Activated T-cell treated with anti-CD3 and anti-CD28 coated beads, Interleukin-2, amount 50 U/mL, for 72 hours (primary cell): ENCODE data around the gene ATPAF1. TPM values are rescaled to one million over a fixed set of nuclear protein-coding genes. Genes with fewer than 3 reads are reported as not detected.
"Not testable (repeated sequence)": the region's sequence is repeated elsewhere in the genome, so short reads cannot be mapped to it uniquely, and the experiment has no call there.

Experiments
- ATAC-seq, 2 donors: fragments of 150-1000 bp; cut with Tn5 transposase; replicated peaks in 1 of 2; 2 replicates each; pipeline ENCODE4 v1.10.0; 2021; ENCODE audit warnings: moderate library complexity in 2 of 2, mild to moderate bottlenecking in 1 of 2
- DNase-seq, 2 donors: peaks; one replicate each; pipeline ENCODE4 v3.0.0; 2021 to 2022; ENCODE audit warnings: mixed read lengths in 1 of 2
- H3K27ac Mint-ChIP-seq: one replicate; pipeline ENCODE4 v1.8.0; 2022; ENCODE audit warnings: mild to moderate bottlenecking, moderate library complexity, mixed read lengths
- H3K27me3 Mint-ChIP-seq: one replicate; pipeline ENCODE4 v1.8.0; 2022; ENCODE audit warnings: low read depth, mixed read lengths
- H3K36me3 Mint-ChIP-seq, 2 donors: one replicate each; pipeline ENCODE4 v1.8.0; 2022; ENCODE audit warnings: mixed read lengths in 2 of 2, mild to moderate bottlenecking in 1 of 2; ENCODE audit not compliant: insufficient read depth in 2 of 2
- H3K4me1 Mint-ChIP-seq: one replicate; pipeline ENCODE4 v1.8.0; 2022; ENCODE audit warnings: low read depth, mixed read lengths
- H3K4me3 Mint-ChIP-seq, 2 donors: one replicate each; pipeline ENCODE4 v1.8.0; 2022; ENCODE audit warnings: mild to moderate bottlenecking in 2 of 2, mixed read lengths in 2 of 2, moderate library complexity in 2 of 2
- H3K9me3 Mint-ChIP-seq, 2 donors: one replicate each; pipeline ENCODE4 v1.8.0; 2022; ENCODE audit warnings: mixed read lengths in 2 of 2
- total RNA-seq, 2 donors: library from RNA; stranded (reverse); gene quantifications; one replicate each; pipeline ENCODE4 v1.2.3, GENCODE V29; 2022

ATPAF1 gene
- total RNA-seq, 2 donors from 2014 or later: 45.7 to 47.5 TPM

- no peaks in the 10 kb centered on the region for H3K9me3 Mint-ChIP-seq
- H3K4me1 Mint-ChIP-seq: peaks cover 32% of the 10 kb centered on the region
- DNase-seq (peak in 1 of 2 donors; percentile 18), ATAC-seq (peak; percentile 65 to 79)
- peak overlapping the region; percentile 51 to 91 for H3K4me3 Mint-ChIP-seq
- H3K27me3 Mint-ChIP-seq: no peaks in the 10 kb centered on the region
- H3K36me3 Mint-ChIP-seq: peaks cover 7 to 10% of the 10 kb centered on the region in 2 donors
- peak overlapping the region; percentile 100 for H3K27ac Mint-ChIP-seq
These were observed 7.6 kb upstream of the ATPAF1 start for GRCh38 chr1:46675549-46676314.

- Mint-ChIP-seq H3K36me3 (peaks cover 0 to 4% of the 10 kb centered on the region in 2 donors), H3K27ac (no peak overlapping the region), H3K4me1 (peaks cover 32% of the 10 kb centered on the region), H3K4me3 (no peak overlapping the region), H3K27me3 (no peaks in the 10 kb centered on the region), H3K9me3 (no peaks in the 10 kb centered on the region)
- DNase-seq (peak; percentile 20 to 29), ATAC-seq (peak; percentile 77 to 83)
These were observed 5.6 kb upstream of the ATPAF1 start for GRCh38 chr1:46673749-46674182.

- Mint-ChIP-seq H3K27ac (no peak overlapping the region), H3K4me1 (peaks cover 32% of the 10 kb centered on the region), H3K36me3 (peaks cover 0 to 2% of the 10 kb centered on the region in 2 donors), H3K9me3 (no peaks in the 10 kb centered on the region), H3K27me3 (no peaks in the 10 kb centered on the region), H3K4me3 (no peak overlapping the region)
- no peak for ATAC-seq
- no peak for DNase-seq
These were observed 4.5 kb upstream of the ATPAF1 start for GRCh38 chr1:46672696-46673095.

DNA sequence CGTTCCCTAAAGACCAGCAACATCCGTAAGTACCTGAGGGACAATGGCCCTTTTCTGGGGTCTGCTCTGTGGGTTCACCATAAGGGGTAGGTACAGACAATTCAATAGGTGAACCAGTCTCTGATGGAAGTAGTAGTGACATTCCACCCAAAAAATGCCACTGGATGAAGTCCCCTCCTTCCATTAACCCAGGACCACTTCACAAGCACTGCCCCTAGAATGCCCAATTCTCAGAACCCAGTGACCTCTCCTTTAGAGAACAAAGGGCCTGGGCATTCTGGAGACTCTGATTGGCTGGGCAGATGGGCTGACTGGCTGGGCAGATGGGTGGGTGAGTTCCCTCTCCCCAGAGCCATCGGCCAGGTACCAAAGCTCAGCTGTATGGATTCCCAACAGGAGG, 3.4 kb upstream of the ATPAF1 start, which contains the start of gene TEX38:
TEX38 (plus strand) TSS at position 301 of the 400 bp plus-strand sequence; CDS start at position 382, 81 bp downstream.
- Mint-ChIP-seq H3K27ac (no peak within 1 kb of the TSS), H3K4me1 (peaks cover 36% of the 10 kb centered on the region), H3K9me3 (no peaks in the 10 kb centered on the region), H3K27me3 (no peaks in the 10 kb centered on the region), H3K4me3 (no peak within 1 kb of the TSS), H3K36me3 (peaks cover 0 to 2% of the 10 kb centered on the region in 2 donors)
- ATAC-seq (no peak), DNase-seq (no peak)

GRCh38 chr1:46670134-46670533, 2.0 kb upstream of the ATPAF1 start:
- H3K9me3 Mint-ChIP-seq: no peaks in the 10 kb centered on the region
- no peak for DNase-seq
- H3K4me1 Mint-ChIP-seq: peaks cover 29% of the 10 kb centered on the region

DNA sequence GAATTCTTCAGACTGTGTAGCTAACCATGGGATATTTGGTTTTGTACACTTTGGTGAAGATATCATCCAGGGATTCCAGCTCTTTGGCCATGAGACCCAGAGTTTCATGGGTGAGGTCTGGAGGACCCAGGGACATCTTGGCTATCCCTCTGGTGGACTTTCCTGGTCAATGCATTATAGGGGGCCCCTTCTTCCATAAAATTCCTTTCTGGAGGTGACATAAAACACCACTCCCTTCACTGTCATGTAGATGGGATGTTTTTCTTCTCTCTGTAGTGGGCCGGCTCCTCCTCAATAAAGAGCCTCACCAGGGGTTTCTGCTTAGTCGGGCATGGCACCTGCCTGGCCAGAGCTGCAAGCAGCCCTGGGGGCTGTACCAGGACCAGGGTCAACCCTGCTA, 2.2 kb downstream of the ATPAF1 start:
- no peak for DNase-seq
- peaks cover 5 to 10% of the 10 kb centered on the region in 2 donors for H3K36me3 Mint-ChIP-seq
- no peaks in the 10 kb centered on the region for H3K27me3 Mint-ChIP-seq
- no peak overlapping the region for H3K27ac Mint-ChIP-seq
- peak overlapping the region; percentile 33 to 76 for H3K4me3 Mint-ChIP-seq
- no peaks in the 10 kb centered on the region for H3K9me3 Mint-ChIP-seq
- peaks cover 20% of the 10 kb centered on the region for H3K4me1 Mint-ChIP-seq
- ATAC-seq: no peak

More at GRCh38 chr1:46670134-46670533, 2.0 kb upstream of the ATPAF1 start:
- Mint-ChIP-seq H3K27me3 (no peaks in the 10 kb centered on the region), H3K27ac (no peak overlapping the region), H3K36me3 (no peaks in the 10 kb centered on the region), H3K4me3 (no peak overlapping the region)
- ATAC-seq: no peak

DNA sequence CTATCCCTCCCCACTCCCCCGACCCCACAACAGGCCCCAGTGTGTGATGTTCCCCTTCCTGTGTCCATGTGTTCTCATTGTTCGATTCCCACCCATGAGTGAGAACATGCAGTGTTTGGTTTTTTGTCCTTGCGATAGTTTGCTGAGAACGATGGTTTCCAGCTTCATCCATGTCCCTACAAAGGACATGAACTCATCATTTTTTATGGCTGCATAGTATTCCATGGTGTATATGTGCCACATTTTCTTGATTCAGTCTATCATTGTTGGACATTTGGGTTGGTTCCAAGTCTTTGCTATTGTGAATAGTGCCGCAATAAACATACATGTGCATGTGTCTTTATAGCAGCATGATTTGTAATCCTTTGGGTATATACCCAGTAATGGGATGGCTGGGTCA, 5.2 kb downstream of the ATPAF1 start:
- H3K27ac Mint-ChIP-seq, ATAC-seq, H3K9me3 Mint-ChIP-seq, H3K4me3 Mint-ChIP-seq, DNase-seq, H3K27me3 Mint-ChIP-seq: not testable (repeated sequence)
- peaks cover 5 to 10% of the 10 kb centered on the region in 2 donors for H3K36me3 Mint-ChIP-seq
- H3K4me1 Mint-ChIP-seq: peaks cover 38% of the 10 kb centered on the region

DNA sequence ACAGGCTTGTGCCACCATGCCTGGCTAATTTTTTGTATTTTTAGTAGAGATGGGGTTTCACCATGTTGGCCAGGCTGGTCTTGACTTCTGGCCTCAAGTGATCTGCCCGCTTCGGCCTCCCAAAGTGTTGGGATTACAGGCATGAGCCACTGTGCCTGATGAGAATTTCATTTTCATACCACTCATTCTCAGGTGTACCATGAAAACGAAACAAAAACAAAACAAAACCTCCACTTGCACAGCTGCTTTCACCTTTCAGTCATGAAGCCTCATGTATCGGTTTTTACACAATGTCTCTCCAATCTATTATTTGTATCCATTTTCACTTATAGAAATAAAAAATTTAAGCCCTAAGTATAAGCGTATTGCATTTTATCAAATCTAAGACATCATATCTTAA, 8.0 kb downstream of the ATPAF1 start:
- Mint-ChIP-seq H3K36me3 (peaks cover 7 to 18% of the 10 kb centered on the region in 2 donors), H3K4me3 (peak overlapping the region in 1 of 2 donors; percentile 40), H3K4me1 (peaks cover 20% of the 10 kb centered on the region), H3K27ac (peak overlapping the region; percentile 75)
- not testable (repeated sequence) for DNase-seq, H3K9me3 Mint-ChIP-seq, H3K27me3 Mint-ChIP-seq
- ATAC-seq: peak in 1 of 2 donors; percentile 26

GRCh38 chr1:46659307-46659870, 8.8 kb downstream of the ATPAF1 start:
- ATAC-seq: peak; percentile 18 to 65
- H3K4me1 Mint-ChIP-seq: peaks cover 20% of the 10 kb centered on the region
- H3K27me3 Mint-ChIP-seq: no peaks in the 10 kb centered on the region
- no peak overlapping the region for H3K4me3 Mint-ChIP-seq
- no peak overlapping the region for H3K27ac Mint-ChIP-seq
- H3K9me3 Mint-ChIP-seq: peaks cover 0 to 2% of the 10 kb centered on the region in 2 donors
- peaks cover 8 to 19% of the 10 kb centered on the region in 2 donors for H3K36me3 Mint-ChIP-seq
- DNase-seq: no peak

GRCh38 chr1:46657775-46658174, 10.4 kb downstream of the ATPAF1 start:
- Mint-ChIP-seq H3K9me3 (peaks cover 0 to 2% of the 10 kb centered on the region in 2 donors), H3K4me3 (no peak overlapping the region), H3K27ac (no peak overlapping the region), H3K36me3 (peaks cover 7 to 14% of the 10 kb centered on the region in 2 donors), H3K4me1 (peaks cover 32% of the 10 kb centered on the region), H3K27me3 (no peaks in the 10 kb centered on the region)
- DNase-seq (no peak), ATAC-seq (peak in 1 of 2 donors; percentile 62)

DNA sequence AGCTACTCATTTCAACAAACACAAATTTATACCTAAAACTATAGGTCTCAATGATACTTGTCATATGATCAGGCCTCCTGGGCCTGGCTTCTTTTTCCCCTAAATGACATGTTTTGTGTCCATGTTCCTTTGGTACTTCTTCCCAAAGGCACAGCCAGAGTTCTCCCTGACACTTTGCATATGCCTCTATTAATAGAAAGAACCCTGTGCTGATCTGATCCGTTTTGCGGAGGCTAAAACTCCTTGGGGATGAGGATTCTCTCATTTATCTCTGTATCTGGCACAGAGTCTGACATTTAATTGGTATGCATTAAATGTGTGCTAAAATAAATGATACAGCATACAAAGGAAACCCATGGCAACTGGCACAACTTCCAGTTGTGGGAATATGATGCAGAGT, 11.5 kb downstream of the ATPAF1 start:
- H3K4me1 Mint-ChIP-seq: peaks cover 32% of the 10 kb centered on the region
- H3K27ac Mint-ChIP-seq: no peak overlapping the region
- H3K36me3 Mint-ChIP-seq: peaks cover 8 to 19% of the 10 kb centered on the region in 2 donors
- peaks cover 0 to 2% of the 10 kb centered on the region in 2 donors for H3K9me3 Mint-ChIP-seq
- no peak overlapping the region for H3K4me3 Mint-ChIP-seq
- no peaks in the 10 kb centered on the region for H3K27me3 Mint-ChIP-seq
- ATAC-seq (no peak), DNase-seq (no peak)

- Mint-ChIP-seq H3K27ac (no peak overlapping the region), H3K4me3 (no peak overlapping the region), H3K4me1 (peaks cover 29% of the 10 kb centered on the region), H3K27me3 (no peaks in the 10 kb centered on the region), H3K9me3 (peaks cover 0 to 2% of the 10 kb centered on the region in 2 donors), H3K36me3 (peaks cover 8 to 21% of the 10 kb centered on the region in 2 donors)
- DNase-seq (no peak), ATAC-seq (no peak)
These were observed 12.3 kb downstream of the ATPAF1 start for GRCh38 chr1:46655848-46656247.

GRCh38 chr1:46654698-46655097, 13.5 kb downstream of the ATPAF1 start:
- not testable (repeated sequence) for H3K9me3 Mint-ChIP-seq, H3K27ac Mint-ChIP-seq, DNase-seq, ATAC-seq, H3K4me3 Mint-ChIP-seq, H3K27me3 Mint-ChIP-seq
- peaks cover 14 to 26% of the 10 kb centered on the region in 2 donors for H3K36me3 Mint-ChIP-seq
- peaks cover 17% of the 10 kb centered on the region for H3K4me1 Mint-ChIP-seq
